GM12864 (cell line): Measurements from ENCODE around the gene CYTH1.

ENCODE experiments used
- DNase-seq: peaks from one replicate; pipeline ENCODE4 v3.0.0-alpha.2; 2011; ENCODE audit warnings: low read depth
- H3K4me3 ChIP-seq: 2 replicates; pipeline ENCODE4 v1.5.1; 2011; ENCODE audit warnings: mild to moderate bottlenecking, low read depth, low read length, control low read depth
- CTCF ChIP-seq: IDR thresholded peaks from 2 replicates; pipeline ENCODE4 v1.5.1; 2011; ENCODE audit warnings: low read depth, mild to moderate bottlenecking, moderate library complexity, low read length, control low read depth, inconsistent platforms; ENCODE audit errors: missing control alignments

Gene CYTH1

GRCh38 chr17:78696016-78696982 lies 85.8 kb downstream of the CYTH1 start:
- no peak overlapping the region; the same call in 1 of the 2 replicates for H3K4me3 ChIP-seq
- DNase-seq, result no peak
- no peak for TF ChIP-seq CTCF

- no peak for TF ChIP-seq CTCF
- peak overlapping the region; percentile 24 for H3K4me3 ChIP-seq
- no peak for DNase-seq
These were observed 87.1 kb downstream of the CYTH1 start for GRCh38 chr17:78694805-78695531.

- no peak overlapping the region for H3K4me3 ChIP-seq
- no peak for TF ChIP-seq CTCF
- no peak for DNase-seq
These were observed 88.6 kb downstream of the CYTH1 start for GRCh38 chr17:78693346-78694083.

DNA sequence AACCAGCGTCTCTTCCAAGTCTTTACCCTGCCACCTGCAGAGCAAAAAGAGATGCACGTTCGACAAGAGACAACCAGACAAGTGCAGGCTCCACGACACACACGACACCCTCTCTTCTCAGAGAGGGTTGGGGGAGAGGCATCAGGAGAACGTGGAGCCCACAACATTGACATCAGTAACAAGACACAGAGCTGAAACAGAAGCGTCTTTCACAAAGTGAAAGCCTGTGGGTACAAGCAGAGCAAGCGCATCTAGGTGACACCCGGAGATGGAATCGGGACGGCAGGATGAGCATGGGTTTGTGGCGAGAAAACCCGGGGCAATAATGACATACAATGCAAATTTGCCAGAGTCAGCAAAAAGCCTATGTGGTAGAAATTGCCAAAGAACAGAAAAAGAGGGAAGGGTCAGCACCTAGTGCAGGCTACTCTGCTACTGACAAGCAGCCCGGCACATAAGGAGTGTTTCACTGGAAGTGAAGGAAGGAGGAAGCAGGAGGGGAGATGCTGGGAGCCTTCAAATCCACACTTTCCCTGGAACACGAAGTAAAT lies 89.5 kb downstream of the CYTH1 start:
- H3K4me3 ChIP-seq, result no peak overlapping the region
- TF ChIP-seq CTCF, result no peak
- DNase-seq, result no peak

DNA sequence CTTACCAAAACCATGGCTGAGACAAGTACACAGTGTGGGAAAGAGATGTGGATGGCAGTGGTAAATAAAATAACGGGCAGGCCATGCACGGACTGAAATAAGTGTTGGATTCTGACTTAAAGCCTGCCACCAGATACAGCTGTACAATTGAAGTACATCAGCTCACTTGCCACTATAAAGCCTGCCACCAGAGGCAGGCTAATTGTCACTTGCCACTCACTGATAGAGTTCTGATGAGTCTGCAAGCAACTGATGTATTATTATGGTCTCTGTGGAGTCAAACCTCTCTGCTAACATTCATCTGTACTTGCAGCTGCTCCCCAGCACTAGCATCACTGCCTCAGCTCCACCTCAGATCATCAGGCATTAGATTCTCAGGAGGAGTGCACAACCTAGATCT lies 93.0 kb downstream of the CYTH1 start:
- no peak for DNase-seq
- peak; percentile 48 for TF ChIP-seq CTCF
- H3K4me3 ChIP-seq, result no peak overlapping the region

DNA sequence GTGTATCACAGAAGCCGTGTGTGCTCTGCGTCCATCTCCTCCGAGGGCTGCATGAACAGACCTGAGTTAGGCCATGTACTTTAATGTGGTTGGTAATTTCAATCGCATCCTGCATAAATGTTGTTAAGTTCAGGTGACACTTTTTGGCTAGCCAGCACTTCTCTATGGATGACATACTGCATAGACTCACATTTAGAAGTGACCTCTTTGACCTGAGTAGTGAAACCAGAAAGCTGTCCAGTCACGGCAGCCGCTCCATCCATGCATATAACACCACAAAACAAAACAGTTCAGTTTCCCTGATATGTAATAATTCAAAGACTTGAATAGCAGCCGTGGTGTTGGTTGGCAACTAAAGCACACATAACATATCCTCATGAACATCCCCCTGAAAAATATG lies 94.1 kb downstream of the CYTH1 start:
- DNase-seq, result no peak
- TF ChIP-seq CTCF, result no peak
- no peak overlapping the region for H3K4me3 ChIP-seq
